Loucy (cell line): Measurements from ENCODE around the gene SUPT20HL2.

Experiments
- CTCF ChIP-seq: fragments of 200-600 bp; sonication (generic); conservative IDR thresholded peaks from 2 replicates; pipeline ENCODE4 v1.5.1; 2014; ENCODE audit warnings: mild to moderate bottlenecking, antibody characterized with exemption, low read length
- EZH2phosphoT487 ChIP-seq: fragments of 200-600 bp; IDR thresholded peaks from 2 replicates; pipeline ENCODE4 v1.6.1; 2018; ENCODE audit warnings: antibody characterized with exemption, mild to moderate bottlenecking, moderate library complexity, borderline replicate concordance

- TF ChIP-seq CTCF, result no peak
- TF ChIP-seq EZH2phosphoT487, result no peak
These were observed 22.0 kb upstream of the SUPT20HL2 start for GRCh38 chrX:24335871-24336270.
